T-helper 2 cell (primary cell): ENCODE data around the gene GALP.
"Not testable (repeated sequence)": the region's sequence is repeated elsewhere in the genome, so short reads cannot be mapped to it uniquely, and the experiment has no call there.

Experiments used
- DNase-seq, 5 experiments: peaks; one replicate each; pipeline versions ENCODE4 v3.0.0 to v3.0.0-alpha.2; 2012 to 2022
- total RNA-seq, 2 donors: gene quantifications; one replicate each; lab custom pipeline; 2026; lab: John Stamatoyannopoulos, UW

The GALP gene
- total RNA-seq = 0 reads per million in 2 donors

- DNase-seq = not testable (repeated sequence)
Measured at GRCh38 chr19:56175861-56176307, at the start of gene GALP. Gene GALP (plus strand): TSS chr19:56176008. CDS start chr19:56177109, 1,101 bp downstream.

GRCh38 chr19:56126983-56127780 lies 48.6 kb upstream of the GALP start:
- no peak for DNase-seq

GRCh38 chr19:56130006-56130405 lies 45.8 kb upstream of the GALP start:
- DNase-seq = no peak

GRCh38 chr19:56131651-56132050 lies 44.2 kb upstream of the GALP start:
- DNase-seq = no peak

GRCh38 chr19:56132316-56132822 lies 43.4 kb upstream of the GALP start:
- no peak for DNase-seq

GRCh38 chr19:56133858-56134653 lies 41.8 kb upstream of the GALP start:
- no peak for DNase-seq

- DNase-seq = no peak
Measured at GRCh38 chr19:56134654-56134921, 41.2 kb upstream of the GALP start.

GRCh38 chr19:56136362-56136761 lies 39.4 kb upstream of the GALP start:
- peak in 1 of 5 experiments; percentile 19 for DNase-seq

GRCh38 chr19:56137405-56137804 lies 38.4 kb upstream of the GALP start:
- no peak for DNase-seq

GRCh38 chr19:56138069-56138468 lies 37.7 kb upstream of the GALP start:
- no peak for DNase-seq

GRCh38 chr19:56139847-56140582 lies 35.8 kb upstream of the GALP start:
- peak in 1 of 5 experiments; percentile 11 for DNase-seq

GRCh38 chr19:56140583-56141416 lies 35.0 kb upstream of the GALP start, which contains the start of gene ZNF444:
Gene ZNF444 (plus strand): TSS chr19:56141287. CDS start chr19:56146912, 5,625 bp downstream.
- DNase-seq = peak; percentile 94 to 100 (median 99)

GRCh38 chr19:56141417-56141993 lies 34.3 kb upstream of the GALP start:
- peak in 2 of 5 experiments; percentile 38 to 81 for DNase-seq

GRCh38 chr19:56142087-56142787 lies 33.6 kb upstream of the GALP start:
- DNase-seq = no peak

GRCh38 chr19:56142897-56143434 lies 32.8 kb upstream of the GALP start:
- DNase-seq = no peak

GRCh38 chr19:56144376-56144775 lies 31.4 kb upstream of the GALP start:
- no peak for DNase-seq

GRCh38 chr19:56144831-56145230 lies 31.0 kb upstream of the GALP start:
- no peak for DNase-seq

- no peak for DNase-seq
Measured at GRCh38 chr19:56145698-56146097, 30.1 kb upstream of the GALP start.

GRCh38 chr19:56146904-56147303 lies 28.9 kb upstream of the GALP start:
- no peak for DNase-seq

- no peak for DNase-seq
Measured at GRCh38 chr19:56147307-56147706, 28.5 kb upstream of the GALP start.

GRCh38 chr19:56148096-56148495 lies 27.7 kb upstream of the GALP start:
- DNase-seq = no peak
